Epithelial cell of proximal tubule (primary cell): ENCODE data around the gene LRRFIP1. TPM values are rescaled to one million over a fixed set of nuclear protein-coding genes. Genes with fewer than 3 reads are reported as not detected.
"Not testable (repeated sequence)": the region's sequence is repeated elsewhere in the genome, so short reads cannot be mapped to it uniquely, and the experiment has no call there.

ENCODE experiments used
- DNase-seq: peaks from one replicate; pipeline ENCODE4 v3.0.0-alpha.2; 2011; ENCODE audit warnings: low read depth
- H3K4me3 ChIP-seq: 2 replicates; pipeline ENCODE4 v1.5.1; 2011; ENCODE audit warnings: low read depth, mild to moderate bottlenecking, low read length
- total RNA-seq: library from RNA; depleted of rRNA; stranded (reverse); fragments of >200 nt; gene quantifications from 2 replicates; pipeline ENCODE4 v1.2.3, GENCODE V29; 2015
- TF ChIP-seq, protein P1 (sequence below): conservative IDR thresholded peaks from 2 replicates; pipeline ENCODE4 v1.5.1; 2012; ENCODE audit warnings: low read depth, mild to moderate bottlenecking, low read length

Gene LRRFIP1
- total RNA-seq, 1 donor from 2014 or later: 69.0 TPM

DNA sequence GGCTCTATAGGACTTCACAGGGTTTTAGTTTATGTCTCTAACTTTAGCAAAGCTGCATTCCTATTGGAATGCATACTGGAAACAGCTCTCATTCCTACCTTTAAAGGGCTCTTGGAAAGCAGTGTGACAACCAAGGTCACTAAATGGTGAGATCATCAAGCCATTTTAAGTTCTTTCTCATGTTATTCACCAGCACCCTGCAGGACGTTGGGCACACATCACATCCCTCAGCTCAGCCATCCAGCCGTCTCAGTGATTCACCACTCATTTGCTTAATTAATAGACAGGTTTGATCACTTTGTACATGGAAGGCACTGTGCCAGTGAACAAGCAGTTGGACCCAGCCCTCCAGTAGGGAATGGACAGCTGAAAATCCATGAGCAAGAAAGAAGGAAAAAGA lies 139.0 kb downstream of the LRRFIP1 start:
- peak; percentile 63 for DNase-seq

DNA sequence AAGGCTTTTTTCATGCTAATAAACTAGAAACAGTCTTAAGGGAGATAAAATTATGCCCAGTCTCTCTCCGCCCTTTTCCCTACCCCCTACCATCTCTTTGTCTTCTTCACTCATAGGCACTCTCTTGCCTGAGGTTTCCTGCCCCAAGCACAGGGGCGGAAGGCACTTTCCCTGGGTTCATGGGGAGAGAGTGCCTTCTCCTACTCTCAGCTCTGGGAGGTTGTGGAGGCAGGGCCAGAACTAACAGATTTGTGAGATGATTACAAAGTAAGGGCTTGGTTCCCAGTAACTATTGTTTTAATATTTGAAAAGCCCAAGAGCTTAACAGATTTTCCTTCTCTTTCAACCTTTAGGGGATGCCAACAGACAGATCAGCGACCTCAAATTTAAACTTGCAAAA lies 145.1 kb downstream of the LRRFIP1 start:
- no peak for DNase-seq
- H3K4me3 ChIP-seq: no peak overlapping the region
- TF ChIP-seq, protein P1, sequence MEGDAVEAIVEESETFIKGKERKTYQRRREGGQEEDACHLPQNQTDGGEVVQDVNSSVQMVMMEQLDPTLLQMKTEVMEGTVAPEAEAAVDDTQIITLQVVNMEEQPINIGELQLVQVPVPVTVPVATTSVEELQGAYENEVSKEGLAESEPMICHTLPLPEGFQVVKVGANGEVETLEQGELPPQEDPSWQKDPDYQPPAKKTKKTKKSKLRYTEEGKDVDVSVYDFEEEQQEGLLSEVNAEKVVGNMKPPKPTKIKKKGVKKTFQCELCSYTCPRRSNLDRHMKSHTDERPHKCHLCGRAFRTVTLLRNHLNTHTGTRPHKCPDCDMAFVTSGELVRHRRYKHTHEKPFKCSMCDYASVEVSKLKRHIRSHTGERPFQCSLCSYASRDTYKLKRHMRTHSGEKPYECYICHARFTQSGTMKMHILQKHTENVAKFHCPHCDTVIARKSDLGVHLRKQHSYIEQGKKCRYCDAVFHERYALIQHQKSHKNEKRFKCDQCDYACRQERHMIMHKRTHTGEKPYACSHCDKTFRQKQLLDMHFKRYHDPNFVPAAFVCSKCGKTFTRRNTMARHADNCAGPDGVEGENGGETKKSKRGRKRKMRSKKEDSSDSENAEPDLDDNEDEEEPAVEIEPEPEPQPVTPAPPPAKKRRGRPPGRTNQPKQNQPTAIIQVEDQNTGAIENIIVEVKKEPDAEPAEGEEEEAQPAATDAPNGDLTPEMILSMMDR: no peak

More for the DNA sequence above, 139.0 kb downstream of the LRRFIP1 start:
- TF ChIP-seq, protein P1: no peak
- no peak overlapping the region for H3K4me3 ChIP-seq

DNA sequence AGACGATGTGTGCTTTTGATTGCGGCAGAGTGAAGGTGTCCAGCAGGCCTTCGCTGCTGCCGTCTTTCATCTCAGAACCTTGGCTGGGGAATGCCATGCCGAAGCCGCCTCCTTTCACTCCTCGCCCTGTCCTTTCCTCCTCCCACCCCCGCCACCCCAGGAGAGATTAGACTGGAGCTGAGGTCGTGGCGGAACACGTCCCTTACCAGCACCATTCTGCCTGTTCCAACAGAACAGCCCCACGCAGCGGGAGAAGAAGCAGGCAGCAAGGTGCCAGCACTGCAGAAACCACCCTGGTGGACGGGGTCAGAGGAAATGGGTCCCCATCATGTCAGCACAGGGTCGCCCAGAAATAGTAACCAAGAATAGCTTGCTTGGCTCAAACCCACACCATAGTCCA lies 146.4 kb downstream of the LRRFIP1 start:
- DNase-seq: no peak
- TF ChIP-seq, protein P1: no peak
- H3K4me3 ChIP-seq: no peak overlapping the region

DNA sequence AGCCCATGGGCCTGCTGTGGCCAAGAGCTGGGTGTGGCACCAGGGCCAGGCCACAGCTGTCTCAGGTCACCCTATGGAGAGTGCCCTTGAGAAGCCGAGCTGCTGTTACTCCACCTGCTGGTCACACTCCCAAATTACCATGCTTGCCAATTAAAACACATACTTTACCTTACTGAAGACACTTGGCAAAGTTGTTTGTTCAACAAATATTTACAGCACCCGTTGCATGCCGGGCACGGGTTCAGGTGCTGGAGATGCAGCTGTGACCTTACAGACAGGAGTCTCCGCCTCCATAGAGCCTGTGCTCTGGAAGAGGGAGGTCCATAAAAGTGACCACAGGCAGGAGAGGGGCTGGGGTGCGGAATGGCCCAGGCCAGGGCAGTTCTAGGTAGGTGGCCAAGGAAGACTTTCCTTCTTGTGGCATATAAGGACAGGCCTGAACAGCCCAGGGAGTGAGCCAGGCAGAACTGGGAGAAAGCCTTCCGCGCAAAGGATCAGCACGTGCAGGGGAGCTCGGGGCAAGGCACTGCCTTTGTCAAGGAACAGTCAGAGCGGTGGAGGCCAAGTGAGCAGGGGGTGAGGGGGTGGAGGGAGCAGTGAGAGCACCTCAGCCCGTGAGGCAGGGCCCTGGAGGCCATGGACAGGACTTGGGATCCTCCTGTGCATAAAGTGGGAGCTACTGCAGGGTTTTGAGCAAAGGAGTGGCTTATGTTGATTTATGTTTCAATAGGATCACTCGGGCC lies 147.6 kb downstream of the LRRFIP1 start:
- TF ChIP-seq, protein P1: peak; percentile 69
- no peak overlapping the region for H3K4me3 ChIP-seq
- no peak for DNase-seq

DNA sequence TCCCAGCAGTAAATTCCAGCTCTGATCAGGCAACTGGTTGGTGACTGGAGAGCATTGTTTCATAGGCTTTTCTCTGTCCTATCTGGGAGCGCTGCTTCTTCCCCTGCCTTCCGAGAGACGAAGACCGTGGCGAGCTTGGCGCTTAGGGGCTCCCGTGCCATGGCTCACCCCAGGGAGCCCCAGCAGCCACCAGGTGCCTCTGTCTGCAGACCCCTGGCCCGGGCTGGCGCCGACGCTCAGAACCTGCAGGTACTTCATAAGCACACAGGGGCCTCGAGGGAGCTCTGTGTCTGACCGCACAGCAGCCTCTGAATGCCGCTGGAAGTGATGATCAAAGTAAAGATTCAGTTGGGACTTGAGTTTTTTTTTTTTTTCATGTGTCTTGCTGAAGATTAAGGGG lies 152.1 kb downstream of the LRRFIP1 start:
- DNase-seq: no peak
- TF ChIP-seq, protein P1: no peak
- no peak overlapping the region for H3K4me3 ChIP-seq

DNA sequence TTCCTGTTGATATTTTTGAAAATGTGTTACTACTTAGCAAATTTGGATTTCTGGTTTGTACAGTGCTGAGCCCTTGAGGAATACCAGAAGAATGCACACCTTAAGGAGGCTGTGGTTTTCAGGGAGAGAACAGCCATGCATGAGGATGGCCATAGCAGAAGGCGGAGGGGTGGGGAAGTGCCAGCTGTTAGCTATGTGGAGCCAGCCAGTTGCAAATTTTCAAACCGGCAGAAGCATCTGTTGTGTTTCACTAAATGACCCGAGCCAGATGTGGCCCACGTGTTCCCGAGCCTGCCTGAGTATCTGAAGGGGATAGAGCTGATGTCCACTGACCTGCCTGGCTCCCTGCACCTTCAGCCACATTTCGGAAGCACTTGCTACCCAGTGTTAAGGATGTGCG lies 154.8 kb downstream of the LRRFIP1 start:
- TF ChIP-seq, protein P1: no peak
- no peak overlapping the region for H3K4me3 ChIP-seq
- no peak for DNase-seq

DNA sequence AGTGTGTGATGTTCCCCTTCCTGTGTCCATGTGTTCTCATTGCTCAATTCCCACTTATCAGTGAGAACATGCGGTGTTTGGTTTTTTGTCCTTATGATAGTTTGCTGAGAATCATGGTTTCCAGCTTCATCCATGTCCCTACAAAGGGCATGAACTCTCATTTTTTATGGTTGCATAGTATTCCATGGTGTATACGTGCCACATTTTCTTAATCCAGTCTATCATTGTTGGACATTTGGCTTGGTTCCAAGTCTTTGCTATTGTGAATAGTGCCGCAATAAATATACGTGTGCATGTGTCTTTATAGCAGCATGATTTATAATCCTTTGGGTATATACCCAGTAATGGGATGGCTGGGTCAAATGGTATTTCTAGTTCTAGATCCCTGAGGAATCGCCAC lies 156.3 kb downstream of the LRRFIP1 start:
- DNase-seq, H3K4me3 ChIP-seq: not testable (repeated sequence)
